ENCODE measurements around the gene INPP4B. TPM values are rescaled to one million over a fixed set of nuclear protein-coding genes. Genes with fewer than 3 reads are reported as not detected.

The INPP4B gene
- polyA plus RNA-seq, 1 of the 3 experiments (the other 2 are of a cell fraction): 0.08 TPM

- Histone ChIP-seq H3K36me3 (replicated peaks in 1 of 2; ENCODE audit: control insufficient read depth in 1 of 2, insufficient read depth in 2 of 2, low read length in 1 of 2) (no peaks in the 10 kb centered on the region), H3K9me3 (no peaks in the 10 kb centered on the region), H3K27me3 (ENCODE audit: insufficient read depth) (no peaks in the 10 kb centered on the region), H4K20me1 (ENCODE audit: insufficient read depth) (no peaks in the 10 kb centered on the region), H3K4me3 (ENCODE audit: low read depth in 2 of 2, low read length in 1 of 2) (no peak overlapping the region), H3K4me2 (no peak overlapping the region), H3K79me2 (ENCODE audit: insufficient read depth) (no peaks in the 10 kb centered on the region), H3K4me1 (ENCODE audit: control insufficient read depth in 1 of 2, insufficient read depth in 2 of 2, low read depth in 1 of 2, low read length in 1 of 2) (no peaks in the 10 kb centered on the region; a peak in 1 of 4 replicates), H3K9me2 (no peaks in the 10 kb centered on the region), H3K27ac (ENCODE audit: low read depth in 2 of 2, low read length in 1 of 2) (no peak overlapping the region), H3F3A (replicated peaks; ENCODE audit: insufficient read depth) (no peaks in the 10 kb centered on the region), H2AFZ (ENCODE audit: low read depth) (no peak overlapping the region), H3K9ac (no peak overlapping the region)
- TF ChIP-seq TAF1 (IDR thresholded peaks at IDR 0.05; ENCODE audit: borderline replicate concordance, low read depth, low read length): no peak
- no peak for TF ChIP-seq JUND (IDR thresholded peaks at IDR 0.05)
- no peak for TF ChIP-seq USF2 (IDR thresholded peaks at IDR 0.05; ENCODE audit: borderline replicate concordance, low read depth, low read length)
- TF ChIP-seq SMC3 (IDR thresholded peaks at IDR 0.05; ENCODE audit: low read depth, low read length): no peak
- no peak for TF ChIP-seq PBX3 (IDR thresholded peaks at IDR 0.05)
- no peak for TF ChIP-seq EP300 (IDR thresholded peaks at IDR 0.05; ENCODE audit: borderline replicate concordance in 1 of 2, low read depth in 1 of 2, low read length in 1 of 2)
- no peak for TF ChIP-seq FOXM1 (IDR thresholded peaks at IDR 0.05; ENCODE audit: low read depth)
- no peak for TF ChIP-seq TCF12 (IDR thresholded peaks at IDR 0.05)
- no peak for TF ChIP-seq MAX (IDR thresholded peaks at IDR 0.05; ENCODE audit: low read depth)
- TF ChIP-seq SIN3A (IDR thresholded peaks at IDR 0.05; ENCODE audit: borderline replicate concordance, low read depth, low read length): no peak
- TF ChIP-seq RCOR1 (IDR thresholded peaks at IDR 0.05; ENCODE audit: low read length): no peak
- TF ChIP-seq CTCF (IDR thresholded peaks at IDR 0.05): no peak
- TF ChIP-seq ELF1 (IDR thresholded peaks at IDR 0.05): no peak
- no peak for TF ChIP-seq NRF1 (IDR thresholded peaks at IDR 0.05; ENCODE audit: low read depth, low read length)
- 75% methylated on average over 6 of the region's 6 CpGs for WGBS (ENCODE audit: low lambda C conversion rate)
- no peak for DNase-seq
- POLR2A ChIA-PET: no interaction called here
- CTCF ChIA-PET: no interaction called here
These were observed 282.3 kb downstream of the INPP4B start for GRCh38 chr4:142563682-142564291.

GRCh38 chr4:142559986-142560385 lies 286.1 kb downstream of the INPP4B start:
- CTCF ChIA-PET: no interaction called here
- 100% methylated on average over 4 of the region's 4 CpGs for WGBS (ENCODE audit: low lambda C conversion rate)

More at GRCh38 chr4:142559986-142560385, 286.1 kb downstream of the INPP4B start:
- no peaks in the 10 kb centered on the region for H3K27me3 ChIP-seq (ENCODE audit: insufficient read depth)
- no peaks in the 10 kb centered on the region for H3K9me2 ChIP-seq
- no peak overlapping the region for H3K9ac ChIP-seq
- no peaks in the 10 kb centered on the region for H4K20me1 ChIP-seq (ENCODE audit: insufficient read depth)
- DNase-seq: no peak
- H3K9me3 ChIP-seq: no peaks in the 10 kb centered on the region
- H3K79me2 ChIP-seq (ENCODE audit: insufficient read depth): no peaks in the 10 kb centered on the region
- H3K36me3 ChIP-seq (replicated peaks in 1 of 2; ENCODE audit: control insufficient read depth in 1 of 2, insufficient read depth in 2 of 2, low read length in 1 of 2): no peaks in the 10 kb centered on the region
- no peaks in the 10 kb centered on the region; a peak in 1 of 4 replicates for H3K4me1 ChIP-seq (ENCODE audit: control insufficient read depth in 1 of 2, insufficient read depth in 2 of 2, low read depth in 1 of 2, low read length in 1 of 2)
- no peaks in the 10 kb centered on the region for H3F3A ChIP-seq (replicated peaks; ENCODE audit: insufficient read depth)
- no peak for TF ChIP-seq RXRA (IDR thresholded peaks at IDR 0.05; ENCODE audit: borderline replicate concordance, low read depth)
- TF ChIP-seq POLR2AphosphoS5 (IDR thresholded peaks at IDR 0.05; ENCODE audit: low read depth, low read length): no peak
- TF ChIP-seq RCOR1 (IDR thresholded peaks at IDR 0.05; ENCODE audit: low read length): no peak
- H3K27ac ChIP-seq (ENCODE audit: low read depth in 2 of 2, low read length in 1 of 2): no peak overlapping the region
- H3K4me2 ChIP-seq: no peak overlapping the region
- no peak overlapping the region for H2AFZ ChIP-seq (ENCODE audit: low read depth)
- H3K4me3 ChIP-seq (ENCODE audit: low read depth in 2 of 2, low read length in 1 of 2): no peak overlapping the region
- POLR2A ChIA-PET: no interaction called here
